ENCODE data around the gene ZBTB46.

DNA sequence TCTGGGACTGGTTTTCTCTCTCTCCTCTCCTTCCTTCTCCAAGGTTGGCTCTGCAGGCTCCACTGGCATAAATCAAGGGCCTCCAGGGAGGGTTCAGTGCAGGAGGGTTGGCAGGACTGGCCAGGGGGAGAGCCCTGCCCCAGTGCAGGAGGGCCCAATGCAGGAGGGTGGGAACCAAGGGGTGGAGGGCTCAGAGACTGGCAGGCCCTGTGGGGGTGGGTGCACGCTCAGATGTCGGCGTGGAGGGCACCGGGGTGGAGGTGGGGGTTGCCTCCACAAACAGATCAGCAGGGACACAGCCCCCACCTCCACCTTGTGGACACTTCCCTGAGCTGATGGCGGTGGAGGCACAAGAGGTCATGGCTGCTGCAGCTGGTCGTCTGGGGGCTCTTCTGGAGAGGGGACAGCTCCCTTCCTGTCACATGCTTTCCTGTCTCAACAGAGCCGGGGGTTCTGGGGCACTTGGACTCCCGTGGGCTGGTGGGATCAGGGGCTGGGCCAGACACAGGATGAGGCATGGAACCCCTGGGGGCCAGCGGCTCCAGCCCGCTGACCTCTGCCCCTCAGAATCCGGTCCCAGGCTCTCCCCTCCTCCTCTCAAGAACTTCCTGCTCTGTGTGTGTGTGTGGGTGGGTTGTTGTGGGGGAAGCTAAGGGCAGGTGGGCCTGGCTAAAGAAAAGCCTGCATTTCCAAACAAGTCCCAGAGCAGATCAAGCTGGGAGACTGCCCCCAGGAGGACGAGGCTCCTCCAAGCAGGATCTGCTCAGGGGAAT, 27.5 kb upstream of the ZBTB46 start:
- TF ChIP-seq, protein P1, sequence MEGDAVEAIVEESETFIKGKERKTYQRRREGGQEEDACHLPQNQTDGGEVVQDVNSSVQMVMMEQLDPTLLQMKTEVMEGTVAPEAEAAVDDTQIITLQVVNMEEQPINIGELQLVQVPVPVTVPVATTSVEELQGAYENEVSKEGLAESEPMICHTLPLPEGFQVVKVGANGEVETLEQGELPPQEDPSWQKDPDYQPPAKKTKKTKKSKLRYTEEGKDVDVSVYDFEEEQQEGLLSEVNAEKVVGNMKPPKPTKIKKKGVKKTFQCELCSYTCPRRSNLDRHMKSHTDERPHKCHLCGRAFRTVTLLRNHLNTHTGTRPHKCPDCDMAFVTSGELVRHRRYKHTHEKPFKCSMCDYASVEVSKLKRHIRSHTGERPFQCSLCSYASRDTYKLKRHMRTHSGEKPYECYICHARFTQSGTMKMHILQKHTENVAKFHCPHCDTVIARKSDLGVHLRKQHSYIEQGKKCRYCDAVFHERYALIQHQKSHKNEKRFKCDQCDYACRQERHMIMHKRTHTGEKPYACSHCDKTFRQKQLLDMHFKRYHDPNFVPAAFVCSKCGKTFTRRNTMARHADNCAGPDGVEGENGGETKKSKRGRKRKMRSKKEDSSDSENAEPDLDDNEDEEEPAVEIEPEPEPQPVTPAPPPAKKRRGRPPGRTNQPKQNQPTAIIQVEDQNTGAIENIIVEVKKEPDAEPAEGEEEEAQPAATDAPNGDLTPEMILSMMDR (IDR thresholded peaks at IDR 0.05): peak; percentile 12 to 44 (median 35)
- no peak for TF ChIP-seq POLR2A (IDR thresholded peaks at IDR 0.05)
